ENCODE measurements around the gene IGFLR1. TPM values are rescaled to one million over a fixed set of nuclear protein-coding genes. Genes with fewer than 3 reads are reported as not detected.

Gene IGFLR1
- total and polyA plus RNA-seq, 2 of the 8 experiments (the other 6 are each of a cell fraction or from before 2014, with no cell fraction given), result 8.4 to 28.9 TPM

- ChIA-PET CTCF (ENCODE audit: partially characterized antibody) (interaction anchor here (1.0 to 1.1 kb wide), 2 partner anchors 18 to 152 kb away, joined by 3 to 4 read pairs; no protein-coding TSS in a partner anchor), POLR2A (ENCODE audit: partially characterized antibody) (interaction anchor here (0.7 to 1.7 kb wide), 2 partner anchors 13 to 19 kb away, joined by 3 to 4 read pairs; no protein-coding TSS in a partner anchor)
- Histone ChIP-seq H3K4ac (replicated peaks; ENCODE audit: insufficient read length, low read depth, low read length) (no peak overlapping the region), H3K18ac (ENCODE audit: extremely low read depth, low read length) (no peak overlapping the region), H2BK15ac (ENCODE audit: low read length) (no peak overlapping the region), H3K27ac (ENCODE audit: low read depth, low read length) (no peak overlapping the region), H3K9me3 (ENCODE audit: insufficient read depth in 2 of 2, low read depth in 1 of 2, low read length in 1 of 2) (no peaks in the 10 kb centered on the region), H4K8ac (ENCODE audit: extremely low read depth, insufficient read depth, low read length) (no peak overlapping the region), H2AK5ac (ENCODE audit: low read depth, low read length) (no peak overlapping the region), H2BK20ac (ENCODE audit: low read length) (no peak overlapping the region), H4K20me1 (replicated peaks in 1 of 2; ENCODE audit: control insufficient read depth in 1 of 2, insufficient read depth in 2 of 2, low read length in 2 of 2) (peaks cover 0 to 8% of the 10 kb centered on the region in 2 experiments), H2BK5ac (ENCODE audit: low read depth, low read length) (no peak overlapping the region), H3K23ac (ENCODE audit: insufficient read length) (no peak overlapping the region), H3K23me2 (ENCODE audit: low read depth, low read length) (peaks cover 6% of the 10 kb centered on the region), H3K4me2 (ENCODE audit: insufficient read depth in 1 of 2, low read depth in 2 of 2, low read length in 2 of 2) (no peak overlapping the region), H4K5ac (ENCODE audit: insufficient read length, low read depth, low read length) (no peak overlapping the region), H3K4me3 (ENCODE audit: extremely low read depth in 1 of 4, insufficient read depth in 2 of 4, low read depth in 3 of 4, low read length in 4 of 4) (no peak overlapping the region), H3K56ac (replicated peaks; ENCODE audit: insufficient read length, low read depth, low read length) (no peak overlapping the region), H2AFZ (ENCODE audit: low read length) (no peak overlapping the region), H3K9ac (replicated peaks in 1 of 4; ENCODE audit: extremely low read depth in 1 of 4, low read depth in 3 of 4, low read length in 3 of 4) (no peak overlapping the region), H3K4me1 (replicated peaks in 1 of 4; ENCODE audit: control insufficient read depth in 3 of 4, insufficient read depth in 4 of 4, low read length in 3 of 4) (peaks cover 0 to 31% (median 20%) of the 10 kb centered on the region in 4 experiments; a peak in 6 of 7 replicates), H3K36me3 (ENCODE audit: control insufficient read depth in 2 of 4, insufficient read depth in 4 of 4, low read length in 3 of 4) (no peaks in the 10 kb centered on the region), H3K14ac (ENCODE audit: insufficient read length) (no peak overlapping the region), H3K79me1 (ENCODE audit: low read depth, low read length) (no peaks in the 10 kb centered on the region; the same call in 1 of the 2 replicates), H3K79me2 (ENCODE audit: control insufficient read depth in 1 of 2, insufficient read depth in 2 of 2, low read length in 2 of 2) (no peaks in the 10 kb centered on the region), H3K27me3 (replicated peaks in 1 of 4; ENCODE audit: control insufficient read depth in 3 of 4, extremely low read depth in 1 of 4, insufficient read depth in 3 of 4, low read length in 3 of 4) (peaks cover 0 to 9% (median 7%) of the 10 kb centered on the region in 4 experiments; a peak in 3 of 7 replicates), H2BK12ac (ENCODE audit: low read depth, low read length) (no peak overlapping the region), H4K91ac (replicated peaks; ENCODE audit: insufficient read length, low read length) (no peak overlapping the region), H2BK120ac (replicated peaks; ENCODE audit: low read depth, low read length) (no peak overlapping the region)
- DNase-seq (ENCODE audit: low read depth in 1 of 2, low spot score in 2 of 2) (no peak), FAIRE-seq (no peak)
- 89% methylated on average over 8 of the region's 8 CpGs; no CpG with 5 or more reads in 1 of the 2 experiments for WGBS, 2 experiments (ENCODE audit: extremely low coverage in 1 of 2, insufficient coverage in 1 of 2, insufficient read length in 1 of 2, insufficient replicate concordance in 2 of 2, low coverage in 1 of 2, low lambda C conversion rate in 2 of 2, missing lambda C conversion rate in 1 of 2)
- no peak for TF ChIP-seq HDAC2 (IDR thresholded peaks at IDR 0.05; ENCODE audit: borderline replicate concordance in 1 of 2, low read depth in 2 of 2, low read length in 2 of 2)
- TF ChIP-seq RBBP5 (IDR thresholded peaks at IDR 0.05; ENCODE audit: borderline replicate concordance, low read depth, low read length), result no peak
- TF ChIP-seq CHD1 (IDR thresholded peaks at IDR 0.05; ENCODE audit: low read depth, low read length), result no peak
- no peak for TF ChIP-seq SUZ12 (IDR thresholded peaks at IDR 0.05; ENCODE audit: low read length)
- no peak for TF ChIP-seq SIRT6 (IDR thresholded peaks at IDR 0.05; ENCODE audit: low read length)
- TF ChIP-seq NRF1 (IDR thresholded peaks at IDR 0.05; ENCODE audit: low read depth, low read length), result no peak
- TF ChIP-seq TAF1 (IDR thresholded peaks at IDR 0.05; ENCODE audit: low read depth, low read length), result no peak
- TF ChIP-seq SIN3A (conservative IDR thresholded peaks at IDR 0.05 in 1 of 2, IDR thresholded peaks at IDR 0.05 in 1 of 2; ENCODE audit: low read depth in 1 of 2, low read length in 2 of 2), result no peak
- no peak for TF ChIP-seq BACH1 (IDR thresholded peaks at IDR 0.05; ENCODE audit: low read length)
- no peak for TF ChIP-seq CBX8 (IDR thresholded peaks at IDR 0.05; ENCODE audit: borderline replicate concordance, low read depth, low read length)
- TF ChIP-seq, protein P1, sequence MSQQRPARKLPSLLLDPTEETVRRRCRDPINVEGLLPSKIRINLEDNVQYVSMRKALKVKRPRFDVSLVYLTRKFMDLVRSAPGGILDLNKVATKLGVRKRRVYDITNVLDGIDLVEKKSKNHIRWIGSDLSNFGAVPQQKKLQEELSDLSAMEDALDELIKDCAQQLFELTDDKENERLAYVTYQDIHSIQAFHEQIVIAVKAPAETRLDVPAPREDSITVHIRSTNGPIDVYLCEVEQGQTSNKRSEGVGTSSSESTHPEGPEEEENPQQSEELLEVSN (IDR thresholded peaks at IDR 0.05), result no peak
- TF ChIP-seq KDM1A (IDR thresholded peaks at IDR 0.05; ENCODE audit: borderline replicate concordance, low read length), result no peak
- TF ChIP-seq CBX5 (IDR thresholded peaks at IDR 0.05; ENCODE audit: low read depth, low read length), result no peak
- no peak for TF ChIP-seq SP4 (IDR thresholded peaks at IDR 0.05; ENCODE audit: low read length)
Measured at GRCh38 chr19:35779033-35779432, 36.8 kb upstream of the IGFLR1 start.

Data from H1 (cell line).